BE2C (cell line): ENCODE results near the gene CYP27A1.
A peak's percentile ranks its signal among the peaks of the same experiment; 100 is the strongest.

Experiments used
- DNase-seq: peaks from one replicate; pipeline ENCODE4 v3.0.0-alpha.2; 2020
- H3K27me3 ChIP-seq: fragments of 250-450 bp; sonication (Bioruptor Pico); 2 replicates; pipeline ENCODE4 v1.5.1; 2020; ENCODE audit warnings: mild to moderate bottlenecking
- H3K36me3 ChIP-seq: fragments of 250-450 bp; sonication (Bioruptor Pico); 2 replicates; pipeline ENCODE4 v1.5.1; 2020; ENCODE audit warnings: mild to moderate bottlenecking
- H3K4me1 ChIP-seq: fragments of 250-450 bp; sonication (Bioruptor Pico); 2 replicates; pipeline ENCODE4 v1.5.1; 2020
- H3K4me3 ChIP-seq: 2 replicates; pipeline ENCODE4 v1.5.1; 2011; ENCODE audit warnings: low read depth, low read length
- H3K9me3 ChIP-seq: fragments of 250-450 bp; sonication (Bioruptor Pico); 2 replicates; pipeline ENCODE4 v1.5.1; 2020
- CTCF ChIP-seq: IDR thresholded peaks from 2 replicates; pipeline ENCODE4 v1.5.1; 2012; ENCODE audit warnings: mild to moderate bottlenecking, low read depth, low read length

CYP27A1 gene

DNA sequence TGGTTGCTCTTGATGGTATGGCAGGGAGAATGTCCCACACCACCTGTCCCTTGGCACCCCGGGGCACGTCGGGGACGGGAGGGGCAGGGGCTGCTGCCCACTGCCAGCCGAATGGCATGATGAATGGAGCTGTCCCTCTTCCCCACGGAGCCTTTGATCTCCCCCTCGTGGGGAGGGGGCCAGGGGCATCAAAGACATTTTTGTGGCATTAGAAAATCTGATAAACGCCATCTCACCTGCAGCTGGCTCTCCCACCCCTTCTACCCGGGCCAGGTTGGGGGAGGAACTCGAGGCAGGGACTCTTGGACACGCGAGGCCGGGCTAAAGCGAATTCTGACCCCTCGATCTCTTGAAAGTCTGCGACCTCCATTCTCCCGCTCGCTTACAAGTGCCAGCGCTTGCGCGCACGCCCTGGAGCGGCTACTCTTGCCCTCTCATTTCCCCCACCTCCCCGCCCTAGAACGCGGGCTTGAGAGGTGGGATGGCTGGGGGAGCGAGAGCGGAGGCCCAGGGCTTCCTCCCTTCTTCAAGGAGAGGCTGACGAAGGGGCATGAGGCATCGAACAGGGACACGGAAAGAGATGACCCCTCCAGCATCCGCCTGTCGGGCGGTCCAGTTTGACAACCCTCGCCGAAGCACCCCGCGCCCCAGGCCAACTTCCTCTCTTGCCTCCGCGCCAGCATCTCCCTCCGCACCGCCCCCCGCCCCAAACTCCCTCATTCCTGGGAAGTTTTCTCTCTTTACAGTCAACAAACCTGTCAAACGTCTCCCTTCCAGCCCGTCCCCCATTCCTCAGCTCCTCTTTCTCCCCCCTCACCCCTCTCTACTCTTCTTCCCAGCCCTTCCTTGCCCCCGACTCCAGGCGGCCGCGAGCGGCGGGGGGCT is 77.0 kb downstream of the CYP27A1 start:
- peaks cover 7% of the 10 kb centered on the region for H3K27me3 ChIP-seq
- no peak for DNase-seq
- H3K4me3 ChIP-seq: no peak overlapping the region

DNA sequence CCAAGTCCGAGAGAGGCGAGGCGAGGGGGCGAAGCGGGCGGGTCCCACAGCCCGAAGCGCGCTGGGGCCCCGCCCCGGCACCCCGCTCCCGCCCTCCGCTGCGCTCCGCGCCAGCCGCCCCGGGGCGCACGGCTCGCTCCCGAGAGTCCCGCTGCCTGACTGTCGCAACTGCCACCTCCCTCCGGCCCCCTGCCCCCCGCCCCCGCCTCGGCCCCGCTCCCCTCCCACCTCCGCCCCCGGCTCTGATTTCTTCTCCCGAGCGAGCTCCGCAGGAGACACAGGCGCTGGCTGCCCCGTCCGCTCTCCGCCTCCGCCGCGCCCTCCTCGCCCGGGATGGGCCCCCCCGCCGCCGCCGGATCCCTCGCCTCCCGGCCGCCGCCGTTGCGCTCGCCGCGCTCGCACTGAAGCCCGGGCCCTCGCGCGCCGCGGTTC is 77.6 kb downstream of the CYP27A1 start, which contains the start of gene WNT6:
Gene WNT6, plus strand, starts transcription at position 250 of the 432 bp plus-strand sequence. CDS start 233 bp downstream, outside the sequence.
- H3K4me3 ChIP-seq: peak within 1 kb of the TSS; percentile 52
- no peak for TF ChIP-seq CTCF
- peak; percentile 50 for DNase-seq
- H3K27me3 ChIP-seq: peaks cover 7% of the 10 kb centered on the region
- no peaks in the 10 kb centered on the region for H3K9me3 ChIP-seq
- no peaks in the 10 kb centered on the region for H3K36me3 ChIP-seq
- H3K4me1 ChIP-seq: peaks cover 32% of the 10 kb centered on the region

More for the DNA sequence above, 77.0 kb downstream of the CYP27A1 start:
- no peaks in the 10 kb centered on the region for H3K9me3 ChIP-seq
- no peak for TF ChIP-seq CTCF
- no peaks in the 10 kb centered on the region for H3K36me3 ChIP-seq
- H3K4me1 ChIP-seq: peaks cover 35% of the 10 kb centered on the region

DNA sequence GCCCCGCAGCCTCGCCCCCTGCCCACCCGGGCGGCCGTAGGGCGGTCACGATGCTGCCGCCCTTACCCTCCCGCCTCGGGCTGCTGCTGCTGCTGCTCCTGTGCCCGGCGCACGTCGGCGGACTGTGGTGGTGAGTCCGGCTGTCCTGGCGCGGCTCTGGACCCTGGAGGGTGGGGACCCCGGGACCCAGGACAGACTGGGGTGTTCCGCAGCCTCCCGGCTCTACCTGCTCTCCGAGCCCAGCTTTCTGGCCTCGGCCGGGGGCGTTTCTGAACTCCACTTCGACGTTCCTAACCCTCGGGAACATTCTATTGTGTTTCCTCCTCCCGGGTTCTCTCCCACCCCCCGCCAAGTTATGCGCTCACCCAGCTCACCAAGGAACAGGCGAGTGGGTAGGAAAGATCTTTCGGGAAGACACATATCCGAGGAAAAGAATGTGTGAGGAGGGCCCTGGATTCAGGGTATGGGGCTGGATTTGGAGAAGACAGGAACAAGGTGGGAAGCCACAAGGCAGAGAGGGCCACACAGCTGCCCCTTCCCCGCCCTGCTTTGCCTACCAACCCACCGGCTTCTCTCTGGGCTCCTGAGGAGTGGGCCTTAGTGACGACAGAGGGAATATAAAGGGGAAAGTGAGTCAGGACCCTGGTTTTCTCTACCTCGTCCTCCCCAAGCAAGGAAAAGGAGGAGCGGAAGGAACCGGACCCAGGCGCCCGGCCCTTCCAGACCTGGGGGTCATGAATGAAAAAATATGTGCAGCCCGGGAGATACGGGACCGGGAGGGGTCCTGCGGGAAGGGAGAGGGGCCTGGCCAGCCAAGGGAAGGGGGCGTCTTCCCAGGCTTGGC is 78.3 kb downstream of the CYP27A1 start:
- Histone ChIP-seq H3K4me3 (peak overlapping the region; percentile 52), H3K9me3 (no peaks in the 10 kb centered on the region), H3K4me1 (peaks cover 28% of the 10 kb centered on the region), H3K36me3 (no peaks in the 10 kb centered on the region), H3K27me3 (peaks cover 7% of the 10 kb centered on the region)
- no peak for TF ChIP-seq CTCF
- DNase-seq: no peak

DNA sequence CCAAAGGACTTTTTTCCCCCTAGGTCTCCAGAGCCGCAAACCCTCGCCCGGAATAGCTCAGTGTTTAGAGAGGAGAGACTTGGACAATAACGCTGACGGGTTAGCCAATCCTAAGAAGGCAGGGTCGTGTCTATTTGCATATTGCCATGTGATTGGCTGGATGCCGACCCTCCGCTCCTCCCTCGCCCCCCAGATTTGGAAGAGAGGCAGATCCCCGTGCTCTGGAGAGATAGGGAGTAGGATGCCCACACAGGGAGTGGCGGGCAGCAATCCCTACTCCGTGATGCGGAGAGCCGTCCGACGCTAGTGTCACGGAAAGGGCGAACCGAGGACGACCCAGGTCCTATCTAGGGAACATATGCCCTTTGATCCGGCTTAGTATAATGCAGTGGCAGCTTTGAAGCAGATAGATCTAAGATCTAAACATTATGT is 79.0 kb downstream of the CYP27A1 start:
- Histone ChIP-seq H3K4me3 (peak overlapping the region; percentile 52), H3K27me3 (peaks cover 7% of the 10 kb centered on the region), H3K9me3 (no peaks in the 10 kb centered on the region), H3K36me3 (no peaks in the 10 kb centered on the region), H3K4me1 (peaks cover 20% of the 10 kb centered on the region)
- no peak for TF ChIP-seq CTCF
- peak; percentile 94 for DNase-seq

GRCh38 chr2:218861645-218862318 is 79.8 kb downstream of the CYP27A1 start:
- Histone ChIP-seq H3K27me3 (peaks cover 7% of the 10 kb centered on the region), H3K4me1 (peaks cover 21% of the 10 kb centered on the region), H3K4me3 (no peak overlapping the region), H3K9me3 (no peaks in the 10 kb centered on the region), H3K36me3 (no peaks in the 10 kb centered on the region)
- TF ChIP-seq CTCF: no peak
- no peak for DNase-seq
